Medulla oblongata (tissue), 1 donor: ENCODE results near the gene RAB26.

Experiments used
- DNase-seq: peaks from one replicate; pipeline ENCODE4 v3.0.0-alpha.2; 2015; ENCODE audit errors: extremely low spot score

RAB26 gene

DNA sequence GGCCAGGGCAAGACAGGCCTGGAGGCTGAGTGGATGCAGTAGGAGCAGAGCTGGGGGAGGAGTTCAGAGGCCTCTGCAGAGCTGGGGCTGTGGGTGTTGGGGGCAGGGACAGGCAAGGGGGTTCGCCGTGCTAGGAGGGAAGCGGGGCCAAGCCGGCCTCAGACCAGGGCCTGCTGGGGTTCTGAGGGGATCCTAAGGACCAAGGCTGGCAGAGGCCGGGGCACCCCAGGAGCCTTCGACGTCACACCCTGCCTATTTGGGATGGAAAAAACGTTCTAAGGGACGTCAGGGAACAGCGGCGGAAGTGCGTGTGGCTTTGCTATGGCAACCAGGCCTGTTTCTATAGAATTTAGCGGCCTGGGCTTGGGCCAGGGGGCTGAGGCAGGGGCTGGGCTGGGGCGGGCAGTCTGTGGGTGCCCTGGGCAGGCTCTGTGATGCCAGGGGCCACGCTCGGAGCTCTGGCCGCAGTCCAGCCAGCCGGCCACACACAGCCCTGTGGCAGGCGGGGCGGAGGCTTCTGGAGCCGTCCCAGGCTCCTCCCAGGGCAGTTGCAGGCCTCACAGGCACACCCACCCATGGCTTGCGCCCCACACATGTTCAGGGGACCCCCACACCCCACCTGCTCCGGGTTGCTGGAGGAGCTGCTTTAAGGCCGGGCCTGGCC lies 10.9 kb downstream of the RAB26 start:
- peak; percentile 61 for DNase-seq

DNA sequence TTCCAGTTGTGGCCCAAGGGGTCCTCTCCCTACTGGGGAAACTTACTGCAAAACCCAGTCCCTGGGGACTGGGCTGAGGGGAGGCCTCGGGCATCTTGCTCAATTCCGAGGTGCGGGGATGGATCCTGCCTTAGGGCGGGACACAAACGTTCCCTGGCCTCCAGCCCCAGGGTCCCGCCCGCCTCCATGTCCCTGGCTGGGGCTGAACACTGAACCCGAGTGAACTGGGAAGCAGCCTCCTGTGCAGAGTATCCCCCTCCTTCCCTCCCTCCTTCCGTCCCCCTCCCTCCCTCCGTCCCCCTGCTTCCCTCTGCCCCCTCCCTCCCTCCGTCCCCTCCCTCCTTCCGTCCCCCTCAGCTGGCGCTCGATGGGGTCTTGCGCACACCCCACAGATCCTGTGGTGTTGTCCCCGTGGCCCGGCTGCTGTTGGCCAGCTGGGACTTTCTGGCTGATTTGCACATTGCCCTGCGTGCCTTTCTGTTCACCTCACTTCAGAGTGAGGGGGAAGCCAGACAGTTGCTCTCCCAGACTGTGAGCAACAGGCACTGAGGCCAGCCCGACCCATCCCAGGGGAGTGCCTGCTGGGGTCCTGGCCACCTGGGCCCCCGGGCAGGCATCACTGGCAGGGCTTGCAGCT lies 12.6 kb downstream of the RAB26 start:
- DNase-seq, result no peak

GRCh38 chr16:2161911-2162310 lies 13.5 kb downstream of the RAB26 start:
- DNase-seq, result no peak

DNA sequence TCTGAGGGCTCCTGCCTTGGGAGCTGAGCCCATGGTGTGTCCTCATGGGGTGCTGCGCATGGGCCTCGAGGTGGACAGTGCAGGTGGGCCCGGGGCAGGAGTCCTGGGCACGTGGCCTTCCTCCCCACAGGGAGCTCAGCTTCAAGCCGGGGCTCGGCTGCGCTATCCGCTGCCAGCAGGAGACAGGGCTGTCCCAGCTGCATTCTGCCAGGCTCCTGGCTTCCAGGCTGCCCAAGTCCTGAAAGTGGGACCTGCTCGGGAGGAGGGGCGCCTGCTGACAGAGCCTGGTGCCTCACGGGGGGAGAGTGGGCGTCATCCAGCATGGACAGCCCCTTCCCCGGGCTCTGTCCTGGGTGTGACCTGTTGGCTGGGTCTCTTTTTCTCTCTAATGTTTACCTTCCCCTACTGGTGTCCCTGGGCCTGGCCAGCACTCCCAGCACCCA lies 14.3 kb downstream of the RAB26 start:
- DNase-seq, result no peak

DNA sequence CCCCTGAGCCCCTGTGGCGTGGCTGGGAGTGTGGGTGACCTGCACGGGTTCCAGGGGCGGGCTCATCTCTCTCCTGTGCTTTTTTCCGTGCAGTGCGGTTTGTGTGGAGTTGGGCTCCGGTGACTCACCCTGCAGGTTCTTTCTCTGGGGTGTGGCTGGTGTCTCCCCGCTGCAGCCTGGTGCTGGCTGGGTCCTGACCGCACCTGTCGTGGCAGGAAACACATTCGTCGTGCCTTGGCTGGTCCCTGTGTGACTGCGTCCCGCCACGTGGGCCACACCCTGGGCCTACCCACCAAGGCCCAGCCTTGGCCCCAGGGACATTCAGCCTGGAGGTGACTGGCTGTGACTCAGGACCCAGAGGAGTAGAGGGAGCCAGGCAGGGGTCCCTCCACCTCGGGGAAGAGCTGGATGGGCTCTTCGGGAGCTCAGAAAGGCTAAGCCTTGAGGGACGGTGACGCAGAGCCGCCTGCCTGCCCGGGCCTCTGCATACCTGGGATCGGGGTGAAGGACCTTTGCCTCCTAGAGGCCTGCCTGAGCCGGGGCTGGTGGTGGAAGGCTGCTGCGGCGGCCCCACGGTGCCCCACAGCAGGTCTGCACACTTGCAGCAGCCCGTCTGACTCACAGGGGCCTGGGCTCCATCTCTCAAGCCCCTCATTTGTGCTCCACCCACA lies 14.9 kb downstream of the RAB26 start:
- no peak for DNase-seq

- DNase-seq, result no peak
Measured at GRCh38 chr16:2165861-2166260, 17.4 kb downstream of the RAB26 start.

DNA sequence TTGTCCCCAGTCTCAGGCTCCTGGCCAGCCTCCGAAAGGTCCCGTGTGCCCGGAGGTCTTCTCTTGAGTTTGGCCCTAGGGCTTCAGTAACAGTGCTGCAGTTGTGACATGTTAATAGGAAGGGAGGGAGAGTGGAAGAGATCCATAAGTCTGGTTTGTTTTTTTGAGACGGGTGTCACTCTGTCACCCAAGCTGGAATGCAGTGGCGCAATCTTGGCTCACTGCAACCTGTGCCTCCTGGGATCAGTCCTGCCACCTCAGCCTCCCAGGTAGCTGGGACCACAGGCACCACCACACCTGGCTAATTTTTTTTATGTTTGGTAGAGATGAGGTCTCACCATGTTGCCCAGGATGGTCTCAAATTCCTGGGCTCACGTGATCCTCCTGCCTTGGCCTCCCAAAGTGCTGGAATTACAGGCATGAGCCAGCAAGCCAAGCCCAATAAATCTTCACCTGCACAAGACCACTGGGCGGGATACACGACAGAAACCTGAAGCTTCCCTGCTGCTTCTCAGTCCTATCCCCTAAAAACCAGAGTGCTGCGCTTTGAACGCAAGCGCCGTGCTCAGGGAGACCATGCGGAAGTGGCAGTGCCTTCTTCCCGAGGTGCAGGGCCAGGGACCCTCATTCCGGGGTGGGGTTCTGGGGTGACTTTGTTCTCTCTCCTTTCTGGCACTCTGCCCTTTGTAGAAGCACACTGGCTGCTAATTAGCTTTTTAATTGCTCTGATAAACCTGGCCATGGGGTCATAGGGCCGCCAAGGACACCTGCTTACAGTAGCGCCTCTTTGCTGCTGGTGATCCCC lies 18.0 kb downstream of the RAB26 start:
- no peak for DNase-seq

GRCh38 chr16:2167068-2167638 lies 18.7 kb downstream of the RAB26 start:
- DNase-seq, result no peak

- no peak for DNase-seq
Measured at GRCh38 chr16:2170080-2170479, 21.7 kb downstream of the RAB26 start.

GRCh38 chr16:2170587-2171435 lies 22.4 kb downstream of the RAB26 start:
- DNase-seq, result no peak

DNA sequence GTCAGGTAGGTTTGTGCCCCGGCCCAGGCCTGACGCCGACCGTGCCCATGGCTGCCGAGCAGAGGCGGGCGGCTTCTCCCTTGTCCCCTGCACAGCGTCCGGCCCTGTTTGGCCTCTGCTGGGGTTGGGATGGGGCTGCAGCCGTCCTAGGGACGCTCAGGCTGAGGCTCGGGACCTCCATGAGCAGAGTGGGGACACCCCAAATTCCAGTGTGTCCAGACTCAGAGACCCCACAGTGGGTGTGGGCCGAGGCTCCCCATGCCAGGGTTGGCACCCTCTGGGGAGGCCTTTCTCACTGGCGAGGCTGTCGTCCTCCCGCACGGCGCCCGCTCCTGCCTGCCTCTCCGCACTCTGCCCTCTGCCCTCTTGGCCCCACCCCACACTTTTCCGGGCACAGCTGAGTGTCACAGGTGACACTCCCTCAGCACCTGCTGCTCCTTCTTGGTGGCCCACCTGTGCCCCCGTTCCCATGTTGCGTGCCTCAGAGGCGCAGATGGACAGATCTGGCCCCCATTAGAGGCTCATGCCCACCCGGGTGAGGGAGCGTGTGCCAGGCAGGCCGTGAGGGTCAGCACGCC lies 23.3 kb downstream of the RAB26 start:
- DNase-seq, result no peak

GRCh38 chr16:2172688-2173335 lies 24.4 kb downstream of the RAB26 start:
- no peak for DNase-seq

DNA sequence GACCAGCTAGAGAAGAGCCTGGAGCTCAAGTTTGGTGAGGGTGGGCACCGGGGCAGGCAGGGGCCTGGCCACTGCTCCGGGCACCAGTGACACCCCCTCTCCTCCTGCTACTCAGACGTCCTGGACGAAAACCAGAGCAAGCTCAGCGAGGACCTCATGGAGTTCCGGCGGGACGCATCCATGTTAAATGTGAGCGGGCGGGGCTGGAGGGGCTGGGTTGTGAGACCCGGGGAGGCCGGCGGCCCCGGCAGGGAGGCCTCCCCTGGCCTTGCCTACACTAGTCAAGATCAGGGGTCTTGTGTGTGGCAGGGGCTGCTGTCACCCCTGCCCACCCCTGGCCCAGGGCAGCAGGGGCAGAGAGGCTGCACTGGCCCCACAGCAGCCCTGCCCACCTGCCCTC lies 24.9 kb downstream of the RAB26 start:
- no peak for DNase-seq

DNA sequence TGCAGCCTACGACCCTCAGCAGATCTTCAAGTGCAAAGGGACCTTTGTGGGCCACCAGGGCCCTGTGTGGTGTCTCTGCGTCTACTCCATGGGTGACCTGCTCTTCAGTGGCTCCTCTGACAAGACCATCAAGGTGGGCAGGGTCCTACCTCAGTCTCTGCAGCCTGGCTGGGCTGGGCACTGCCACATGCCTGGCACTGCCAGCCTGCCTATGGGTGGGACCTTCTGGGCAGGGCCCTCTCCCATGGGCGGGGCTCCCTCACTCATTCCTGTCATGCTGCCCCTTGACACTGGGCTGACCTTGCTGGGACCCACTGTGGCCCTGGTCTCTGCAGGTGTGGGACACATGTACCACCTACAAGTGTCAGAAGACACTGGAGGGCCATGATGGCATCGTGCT lies 25.5 kb downstream of the RAB26 start:
- no peak for DNase-seq

- no peak for DNase-seq
Measured at GRCh38 chr16:2174396-2175131, 26.1 kb downstream of the RAB26 start.

GRCh38 chr16:2175454-2175853 lies 27.0 kb downstream of the RAB26 start:
- no peak for DNase-seq

- no peak for DNase-seq
Measured at GRCh38 chr16:2176047-2176446, 27.6 kb downstream of the RAB26 start.

DNA sequence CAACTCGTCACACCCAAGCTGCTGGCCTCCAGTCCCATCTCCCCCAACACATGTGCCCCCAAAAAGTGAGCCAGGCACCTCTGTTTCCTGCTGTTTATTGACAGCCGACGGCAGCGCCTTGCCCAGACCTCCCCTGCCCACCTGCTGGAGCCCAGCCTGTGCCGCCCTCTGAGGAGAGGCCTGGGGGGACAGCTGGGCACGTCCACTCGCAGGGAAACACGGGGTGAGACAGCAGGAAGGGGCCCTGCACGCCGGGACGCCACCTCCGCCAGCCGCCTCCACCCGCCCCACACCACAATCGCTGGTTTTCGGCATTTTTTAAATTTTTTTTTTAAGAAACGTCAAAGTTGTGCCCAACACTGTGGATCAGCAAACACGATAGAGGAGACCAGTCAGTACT lies 28.7 kb downstream of the RAB26 start:
- DNase-seq, result no peak

DNA sequence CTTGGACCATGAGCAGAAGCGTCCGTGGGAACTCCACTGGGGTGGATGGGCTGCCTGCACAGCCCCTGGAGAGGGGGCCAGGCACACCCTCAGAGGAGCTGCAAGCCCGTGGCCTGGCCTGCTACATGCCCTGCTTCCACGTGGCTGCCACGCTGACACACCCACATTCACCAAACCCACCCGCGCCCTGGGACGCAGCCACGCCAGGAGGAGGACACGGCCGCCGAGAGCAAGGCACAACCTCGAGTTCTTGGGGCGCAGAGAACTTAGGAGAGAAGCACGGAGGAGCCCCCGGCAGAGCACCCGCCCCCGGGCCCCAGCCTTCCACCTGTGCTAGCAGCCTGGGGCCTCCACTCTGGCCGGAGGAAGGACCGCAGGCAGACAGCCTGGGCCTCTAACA lies 29.1 kb downstream of the RAB26 start:
- no peak for DNase-seq
